Measurements from ENCODE around the gene SMIM26. TPM values are rescaled to one million over a fixed set of nuclear protein-coding genes. Genes with fewer than 3 reads are reported as not detected.

Gene SMIM26
- total and polyA plus RNA-seq, 9 of the 15 experiments (the other 6 are each of a cell fraction or from before 2014, with no cell fraction given): 46.9 to 186 (median 86.5) TPM

GRCh38 chr20:18587665-18588573, 20.7 kb downstream of the SMIM26 start, which contains the start of gene DTD1 (continued):
- TF ChIP-seq CTCFL (IDR thresholded peaks at IDR 0.05; ENCODE audit: borderline replicate concordance, insufficient read depth, low read depth, low read length, poor library complexity, severe bottlenecking): peak; percentile 28
- no peak for TF ChIP-seq POLR2AphosphoS2 (IDR thresholded peaks at IDR 0.05; ENCODE audit: low read length)
- no peak for TF ChIP-seq ATF3 (IDR thresholded peaks at IDR 0.05)
- no peak for TF ChIP-seq ATF3 (CRISPR knock-in tag; conservative IDR thresholded peaks at IDR 0.05)
- TF ChIP-seq ZBED1 (IDR thresholded peaks at IDR 0.05): no peak
- no peak for TF ChIP-seq ATF1 (CRISPR knock-in tag; IDR thresholded peaks at IDR 0.05)
- TF ChIP-seq ATF1 (tag; IDR thresholded peaks at IDR 0.05): peak; percentile 84
- TF ChIP-seq PRDM10 (IDR thresholded peaks at IDR 0.05; ENCODE audit: partially characterized antibody): no peak
- TF ChIP-seq TCF15 (CRISPR knock-in tag; IDR thresholded peaks at IDR 0.05): no peak
- TF ChIP-seq ZNF717 (CRISPR knock-in tag; IDR thresholded peaks at IDR 0.05): no peak
- no peak for TF ChIP-seq E4F1 (CRISPR knock-in tag; IDR thresholded peaks at IDR 0.05; ENCODE audit: borderline replicate concordance)
- 0 out of 2 replicates have a peak, but pooled peaks have one; percentile 22 for TF ChIP-seq DMBX1 (CRISPR knock-in tag; IDR thresholded peaks at IDR 0.05; ENCODE audit: borderline replicate concordance)
- TF ChIP-seq ETV1 (tag; conservative IDR thresholded peaks at IDR 0.05; ENCODE audit: low read depth): 0 out of 2 replicates have a peak, but pooled peaks have one; percentile 21
- TF ChIP-seq ATF7 (IDR thresholded peaks at IDR 0.05): peak; percentile 62; the same call in 1 of the 2 replicates
